GM12873 (cell line): ENCODE results near the gene SMYD3.

Experiments used
- TF ChIP-seq, protein P1 (sequence below): IDR thresholded peaks from 2 replicates; pipeline ENCODE4 v1.5.1; 2012; ENCODE audit warnings: low read depth, mild to moderate bottlenecking, moderate library complexity, low read length, control low read depth; ENCODE audit not compliant: insufficient read depth; ENCODE audit errors: missing control alignments

SMYD3 gene

DNA sequence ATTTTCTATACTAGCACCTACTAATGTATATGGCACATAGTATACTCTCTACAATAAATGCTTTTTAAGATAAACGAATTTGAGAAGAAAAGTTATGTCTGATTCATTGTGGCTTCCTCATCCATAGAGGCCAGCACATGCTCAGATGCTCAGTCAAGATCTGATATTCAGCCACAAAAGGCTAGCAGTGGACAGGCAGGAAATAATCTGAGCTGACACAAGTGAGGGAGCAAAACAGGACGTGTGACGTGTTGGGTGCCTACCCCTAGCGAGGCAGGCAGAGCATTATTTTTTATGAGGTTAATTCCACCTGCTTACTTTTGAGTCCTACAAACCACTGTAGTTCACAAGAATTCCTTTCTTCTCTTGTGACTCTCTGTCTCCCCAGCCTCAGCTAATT is 550.9 kb downstream of the SMYD3 start:
- TF ChIP-seq, protein P1, sequence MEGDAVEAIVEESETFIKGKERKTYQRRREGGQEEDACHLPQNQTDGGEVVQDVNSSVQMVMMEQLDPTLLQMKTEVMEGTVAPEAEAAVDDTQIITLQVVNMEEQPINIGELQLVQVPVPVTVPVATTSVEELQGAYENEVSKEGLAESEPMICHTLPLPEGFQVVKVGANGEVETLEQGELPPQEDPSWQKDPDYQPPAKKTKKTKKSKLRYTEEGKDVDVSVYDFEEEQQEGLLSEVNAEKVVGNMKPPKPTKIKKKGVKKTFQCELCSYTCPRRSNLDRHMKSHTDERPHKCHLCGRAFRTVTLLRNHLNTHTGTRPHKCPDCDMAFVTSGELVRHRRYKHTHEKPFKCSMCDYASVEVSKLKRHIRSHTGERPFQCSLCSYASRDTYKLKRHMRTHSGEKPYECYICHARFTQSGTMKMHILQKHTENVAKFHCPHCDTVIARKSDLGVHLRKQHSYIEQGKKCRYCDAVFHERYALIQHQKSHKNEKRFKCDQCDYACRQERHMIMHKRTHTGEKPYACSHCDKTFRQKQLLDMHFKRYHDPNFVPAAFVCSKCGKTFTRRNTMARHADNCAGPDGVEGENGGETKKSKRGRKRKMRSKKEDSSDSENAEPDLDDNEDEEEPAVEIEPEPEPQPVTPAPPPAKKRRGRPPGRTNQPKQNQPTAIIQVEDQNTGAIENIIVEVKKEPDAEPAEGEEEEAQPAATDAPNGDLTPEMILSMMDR = no peak

DNA sequence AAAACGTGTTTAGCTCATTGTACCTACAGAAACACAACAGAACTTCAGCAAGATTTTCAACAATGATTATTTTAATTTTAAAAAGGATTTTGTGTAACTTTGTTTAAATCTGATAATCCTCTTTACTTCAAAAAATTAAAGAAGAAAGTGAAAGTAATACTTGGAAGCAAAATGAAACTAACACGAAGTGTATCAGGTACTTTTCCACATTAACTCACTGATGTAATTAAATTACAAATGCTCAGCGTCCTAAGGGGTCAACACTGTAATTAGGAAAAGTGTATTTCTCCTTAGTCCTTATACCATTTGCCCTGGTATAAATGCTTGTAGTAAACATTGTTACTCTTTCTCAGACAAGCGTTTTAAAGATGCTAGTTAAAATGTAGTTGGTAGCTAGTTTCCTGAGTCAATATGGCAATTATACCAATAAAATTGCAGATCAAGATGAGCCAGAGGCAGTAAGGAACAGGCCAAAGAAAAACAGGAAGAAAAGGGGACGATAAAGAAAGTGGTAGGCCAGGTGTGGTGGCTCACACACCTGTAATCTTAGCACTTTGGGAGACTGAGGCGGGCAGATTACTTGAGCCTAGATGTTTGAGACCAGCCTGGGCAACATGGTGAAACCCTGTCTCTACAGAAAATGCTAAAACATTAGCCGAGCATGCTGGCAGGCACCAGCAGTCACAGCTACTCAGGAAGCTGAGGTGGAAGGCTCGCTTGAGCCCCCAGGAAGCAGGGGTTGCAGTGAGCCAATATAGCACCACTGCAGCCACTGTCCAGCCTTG is 553.0 kb downstream of the SMYD3 start:
- TF ChIP-seq, protein P1 = no peak

DNA sequence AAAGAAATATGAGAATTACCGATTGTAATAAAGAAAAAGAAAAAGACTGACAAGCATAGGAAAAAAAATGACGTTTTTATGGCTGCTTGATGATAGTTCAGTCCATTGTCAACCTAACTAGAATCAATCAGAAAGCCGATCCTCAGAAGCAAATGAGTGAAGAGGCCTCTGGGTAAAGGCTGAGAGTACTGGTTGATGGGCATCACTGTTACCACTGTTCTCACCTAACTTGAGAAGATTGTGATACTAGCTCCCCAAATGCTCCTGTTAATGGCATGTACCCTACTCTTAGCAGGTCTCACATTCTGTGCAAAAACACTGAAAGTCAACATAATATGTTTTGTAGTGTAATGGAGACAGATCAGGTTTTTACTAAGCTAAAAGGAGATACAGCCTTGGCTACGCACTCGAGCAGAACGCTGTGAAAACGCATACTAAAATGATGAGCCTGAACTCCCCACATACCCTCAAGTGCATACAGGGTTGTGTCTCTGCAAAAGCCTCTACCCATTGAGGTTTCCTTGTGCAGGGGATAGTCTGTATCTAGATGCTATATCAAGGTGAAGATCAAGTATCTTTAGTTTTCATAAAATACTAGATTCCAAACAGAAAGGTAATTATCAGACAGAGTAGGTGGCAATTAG is 554.6 kb downstream of the SMYD3 start:
- TF ChIP-seq, protein P1 = no peak

- TF ChIP-seq, protein P1 = no peak
Observed at GRCh38 chr1:245948786-245949185, 558.3 kb downstream of the SMYD3 start.

DNA sequence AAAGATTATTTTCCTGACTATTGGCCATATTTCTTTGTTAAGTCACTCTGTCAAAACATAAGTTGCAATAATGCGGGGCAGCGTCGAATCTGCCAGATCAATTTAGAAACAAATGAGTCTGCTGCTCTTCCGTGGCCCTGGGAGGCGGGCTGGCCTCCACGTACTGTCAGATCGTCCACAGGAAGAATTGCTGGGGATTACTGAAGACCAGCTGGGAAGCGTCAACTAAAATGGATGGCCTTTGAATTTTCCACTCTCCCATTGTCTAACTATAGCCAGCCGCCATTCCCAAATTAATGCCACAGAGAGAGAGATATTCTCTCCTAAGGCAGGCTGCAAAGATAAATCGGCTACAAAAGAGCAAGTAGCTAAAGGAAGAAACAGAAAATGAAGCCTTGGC is 560.2 kb downstream of the SMYD3 start:
- TF ChIP-seq, protein P1 = no peak

DNA sequence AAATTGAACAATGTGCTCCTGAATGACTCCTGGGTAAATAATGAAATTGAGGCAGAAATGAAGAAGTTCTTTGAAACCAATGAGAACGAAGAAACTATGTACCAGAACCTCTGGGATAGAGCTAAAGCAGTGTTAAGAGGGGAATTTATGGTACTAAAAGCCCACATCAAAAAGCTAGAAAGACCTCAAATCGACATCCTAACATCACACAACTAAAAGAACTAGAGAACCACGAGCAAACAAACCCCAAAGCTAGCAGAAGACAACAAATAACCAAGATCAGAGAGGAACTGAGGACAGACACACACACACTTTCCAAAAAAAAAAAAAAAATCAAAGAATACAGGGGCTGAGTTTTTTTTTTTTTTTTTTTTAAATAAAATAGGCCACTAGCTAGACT is 564.2 kb downstream of the SMYD3 start:
- TF ChIP-seq, protein P1 = no peak

DNA sequence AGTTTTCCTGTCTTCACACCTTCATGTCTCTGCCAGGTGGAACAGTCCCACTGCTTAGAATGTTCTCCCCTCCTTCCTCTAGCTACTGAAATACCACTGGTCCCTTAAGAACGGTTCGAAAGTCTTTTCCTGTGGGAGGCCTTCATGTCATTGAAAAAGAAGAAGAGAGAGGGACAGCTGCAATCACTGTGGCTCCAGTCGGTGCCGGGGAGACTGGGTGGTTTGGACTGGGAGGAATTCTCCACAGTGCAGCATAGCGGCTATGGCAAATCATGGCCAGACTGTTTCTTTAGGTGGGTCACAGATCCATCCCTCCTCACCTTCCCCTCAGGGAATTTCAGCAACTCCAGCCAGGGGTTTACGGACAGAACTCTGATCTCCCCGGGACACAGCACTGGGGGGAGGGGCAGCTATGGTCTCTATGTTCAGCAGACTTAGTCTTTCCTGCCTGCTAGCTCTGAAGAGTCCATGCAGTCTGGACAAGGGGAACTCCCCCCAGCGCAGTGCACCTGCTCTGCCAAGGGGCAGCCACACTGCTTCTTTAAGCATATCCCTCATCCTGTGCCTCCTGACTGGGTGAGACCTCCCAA is 567.2 kb downstream of the SMYD3 start:
- TF ChIP-seq, protein P1 = no peak
